Nephron (organoid): ENCODE measurements around the gene IPO8.
A peak's percentile ranks its signal among the peaks of the same experiment; 100 is the strongest.

Experiments
- H3K27ac Mint-ChIP-seq, 3 experiments: 2 replicates each; pipeline ENCODE4 v1.8.0; 2020; ENCODE audit warnings: mixed read lengths in 3 of 3, mild to moderate bottlenecking in 2 of 3, moderate library complexity in 1 of 3
- H3K27me3 Mint-ChIP-seq: 2 replicates; pipeline ENCODE4 v1.8.0; 2021; ENCODE audit warnings: low read depth, mild to moderate bottlenecking, moderate library complexity, mixed read lengths
- H3K36me3 Mint-ChIP-seq: 2 replicates; pipeline ENCODE4 v1.8.0; 2020; ENCODE audit warnings: low read depth, mixed read lengths
- H3K4me1 Mint-ChIP-seq: 2 replicates; pipeline ENCODE4 v1.8.0; 2020; ENCODE audit warnings: mixed read lengths
- H3K4me3 Mint-ChIP-seq, 3 experiments: 2 replicates each; pipeline ENCODE4 v1.8.0; 2020; ENCODE audit warnings: mild to moderate bottlenecking in 3 of 3, mixed read lengths in 3 of 3, moderate library complexity in 2 of 3
- H3K9me3 Mint-ChIP-seq: 2 replicates; pipeline ENCODE4 v1.8.0; 2020; ENCODE audit warnings: mixed read lengths
- TF ChIP-seq, protein P1 (sequence below), 3 experiments: fragments of 200-600 bp; sonication (generic); IDR thresholded peaks; one replicate each; pipeline ENCODE4 v1.5.0; 2021; ENCODE audit warnings: antibody characterized with exemption in 3 of 3; ENCODE audit not compliant: unreplicated experiment in 3 of 3

The IPO8 gene

GRCh38 chr12:30679241-30679640 lies 16.4 kb downstream of the IPO8 start:
- H3K9me3 Mint-ChIP-seq = no peaks in the 10 kb centered on the region
- TF ChIP-seq, protein P1, sequence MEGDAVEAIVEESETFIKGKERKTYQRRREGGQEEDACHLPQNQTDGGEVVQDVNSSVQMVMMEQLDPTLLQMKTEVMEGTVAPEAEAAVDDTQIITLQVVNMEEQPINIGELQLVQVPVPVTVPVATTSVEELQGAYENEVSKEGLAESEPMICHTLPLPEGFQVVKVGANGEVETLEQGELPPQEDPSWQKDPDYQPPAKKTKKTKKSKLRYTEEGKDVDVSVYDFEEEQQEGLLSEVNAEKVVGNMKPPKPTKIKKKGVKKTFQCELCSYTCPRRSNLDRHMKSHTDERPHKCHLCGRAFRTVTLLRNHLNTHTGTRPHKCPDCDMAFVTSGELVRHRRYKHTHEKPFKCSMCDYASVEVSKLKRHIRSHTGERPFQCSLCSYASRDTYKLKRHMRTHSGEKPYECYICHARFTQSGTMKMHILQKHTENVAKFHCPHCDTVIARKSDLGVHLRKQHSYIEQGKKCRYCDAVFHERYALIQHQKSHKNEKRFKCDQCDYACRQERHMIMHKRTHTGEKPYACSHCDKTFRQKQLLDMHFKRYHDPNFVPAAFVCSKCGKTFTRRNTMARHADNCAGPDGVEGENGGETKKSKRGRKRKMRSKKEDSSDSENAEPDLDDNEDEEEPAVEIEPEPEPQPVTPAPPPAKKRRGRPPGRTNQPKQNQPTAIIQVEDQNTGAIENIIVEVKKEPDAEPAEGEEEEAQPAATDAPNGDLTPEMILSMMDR (IDR thresholded peaks at IDR 0.05; ENCODE audit: unreplicated experiment in 3 of 3) = no peak
- no peaks in the 10 kb centered on the region for H3K27me3 Mint-ChIP-seq
- no peak overlapping the region for H3K27ac Mint-ChIP-seq
- H3K4me1 Mint-ChIP-seq = no peaks in the 10 kb centered on the region
- H3K36me3 Mint-ChIP-seq = peaks cover 59% of the 10 kb centered on the region
- H3K4me3 Mint-ChIP-seq = no peak overlapping the region

- Mint-ChIP-seq H3K4me3 (no peak overlapping the region), H3K36me3 (peaks cover 51% of the 10 kb centered on the region)
Observed at GRCh38 chr12:30678221-30678620, 17.4 kb downstream of the IPO8 start.

GRCh38 chr12:30661210-30661609 lies 34.5 kb downstream of the IPO8 start:
- H3K27ac Mint-ChIP-seq = no peak overlapping the region
- no peaks in the 10 kb centered on the region for H3K27me3 Mint-ChIP-seq
- H3K4me3 Mint-ChIP-seq = no peak overlapping the region
- H3K9me3 Mint-ChIP-seq = no peaks in the 10 kb centered on the region
- TF ChIP-seq, protein P1 (IDR thresholded peaks at IDR 0.05; ENCODE audit: unreplicated experiment in 3 of 3) = no peak
- H3K4me1 Mint-ChIP-seq = no peaks in the 10 kb centered on the region
- H3K36me3 Mint-ChIP-seq = peaks cover 36% of the 10 kb centered on the region

More at GRCh38 chr12:30678221-30678620, 17.4 kb downstream of the IPO8 start:
- TF ChIP-seq, protein P1 (IDR thresholded peaks at IDR 0.05; ENCODE audit: unreplicated experiment in 3 of 3) = no peak
- Mint-ChIP-seq H3K9me3 (no peaks in the 10 kb centered on the region), H3K27ac (no peak overlapping the region), H3K4me1 (no peaks in the 10 kb centered on the region), H3K27me3 (no peaks in the 10 kb centered on the region)

- Mint-ChIP-seq H3K4me3 (no peak overlapping the region), H3K27ac (no peak overlapping the region), H3K27me3 (no peaks in the 10 kb centered on the region), H3K36me3 (peaks cover 13% of the 10 kb centered on the region), H3K9me3 (no peaks in the 10 kb centered on the region), H3K4me1 (peaks cover under 1% of the 10 kb centered on the region)
- TF ChIP-seq, protein P1 (IDR thresholded peaks at IDR 0.05; ENCODE audit: unreplicated experiment in 3 of 3) = no peak
Observed at GRCh38 chr12:30652034-30652696, 43.5 kb downstream of the IPO8 start.

DNA sequence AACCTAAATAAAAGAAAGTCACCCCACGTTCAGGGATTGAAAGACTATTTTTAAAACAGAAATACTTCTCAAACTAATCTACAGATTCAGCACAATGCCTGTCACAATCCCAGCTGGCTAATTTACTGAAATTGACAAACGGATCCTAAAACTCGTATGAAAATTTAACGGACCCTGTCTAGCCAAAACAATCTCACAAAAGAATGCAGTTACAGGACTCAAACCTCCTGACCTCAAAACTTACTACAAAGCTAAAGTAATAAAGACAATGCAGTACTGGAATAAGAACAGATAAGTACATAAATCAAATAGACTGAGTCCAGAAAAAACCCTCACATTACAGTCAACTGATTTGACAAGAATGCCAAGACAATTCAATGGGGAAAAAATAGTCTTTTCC lies 48.8 kb downstream of the IPO8 start:
- no peak overlapping the region for H3K4me3 Mint-ChIP-seq
- TF ChIP-seq, protein P1 (IDR thresholded peaks at IDR 0.05; ENCODE audit: unreplicated experiment in 3 of 3) = no peak
- H3K9me3 Mint-ChIP-seq = no peaks in the 10 kb centered on the region
- H3K27ac Mint-ChIP-seq = peak overlapping the region; percentile 14 to 50 (median 49)
- peaks cover 32% of the 10 kb centered on the region for H3K36me3 Mint-ChIP-seq
- H3K27me3 Mint-ChIP-seq = no peaks in the 10 kb centered on the region
- peaks cover 6% of the 10 kb centered on the region for H3K4me1 Mint-ChIP-seq

- Mint-ChIP-seq H3K4me1 (peaks cover 6% of the 10 kb centered on the region), H3K27me3 (no peaks in the 10 kb centered on the region), H3K27ac (no peak overlapping the region), H3K9me3 (no peaks in the 10 kb centered on the region), H3K4me3 (no peak overlapping the region), H3K36me3 (peaks cover 45% of the 10 kb centered on the region)
- TF ChIP-seq, protein P1 (IDR thresholded peaks at IDR 0.05; ENCODE audit: unreplicated experiment in 3 of 3) = no peak
Observed at GRCh38 chr12:30643366-30643765, 52.3 kb downstream of the IPO8 start.
